B cell (primary cell): ENCODE measurements around the gene KIRREL3.

Experiments used
- CTCF ChIP-seq: fragments of 200-600 bp; IDR thresholded peaks from one replicate; pipeline ENCODE4 v1.8.0; 2022; ENCODE audit warnings: antibody characterized with exemption, mild to moderate bottlenecking
- EZH2 ChIP-seq: IDR thresholded peaks from 2 replicates; pipeline ENCODE4 v1.6.1; 2012; ENCODE audit warnings: borderline replicate concordance, low read depth, mild to moderate bottlenecking, moderate library complexity, low read length; ENCODE audit not compliant: insufficient read depth, poor library complexity, severe bottlenecking

- TF ChIP-seq CTCF (no peak), EZH2 (no peak)
These were observed 82.9 kb downstream of the KIRREL3 start for GRCh38 chr11:126917531-126918204.
